Uterus (tissue), 4 donors: ENCODE results near the gene KDM1A. TPM values are rescaled to one million over a fixed set of nuclear protein-coding genes. Genes with fewer than 3 reads are reported as not detected.

Source experiments
- DNase-seq, 2 donors: peaks; one replicate each; pipeline ENCODE4 v3.0.0-alpha.2; 2019 to 2020
- H3K27ac ChIP-seq, 2 donors: fragments of 200-600 bp; sonication (generic); 1 replicate in 1 of 2; 2 replicates in 1 of 2; pipeline ENCODE4 v1.5.1; 2016 to 2018
- H3K27me3 ChIP-seq, 2 donors: fragments of 200-600 bp; sonication (generic); one replicate each; pipeline ENCODE4 v1.5.1; 2018 to 2019; ENCODE audit warnings: control low read depth in 1 of 2
- H3K36me3 ChIP-seq, 2 donors: fragments of 200-600 bp; sonication (generic); one replicate each; pipeline ENCODE4 v1.5.1; 2019; ENCODE audit warnings: control low read depth in 1 of 2
- H3K4me1 ChIP-seq, 2 donors: fragments of 200-600 bp; sonication (generic); one replicate each; pipeline ENCODE4 v1.5.1; 2018 to 2019; ENCODE audit warnings: control low read depth in 1 of 2
- H3K4me3 ChIP-seq, 2 donors: fragments of 200-600 bp; sonication (generic); 1 replicate in 1 of 2; 2 replicates in 1 of 2; pipeline ENCODE4 v1.5.1; 2018 to 2019; ENCODE audit warnings: mild to moderate bottlenecking in 1 of 2
- H3K9me3 ChIP-seq, 2 donors: fragments of 200-600 bp; sonication (generic); one replicate each; pipeline ENCODE4 v1.5.1; 2019; ENCODE audit warnings: control low read depth in 1 of 2
- CTCF ChIP-seq, 4 experiments: fragments of 200-600 bp in 2 of 4; fragments of 450-650 bp in 2 of 4; sonication (generic) in 2 of 4; IDR thresholded peaks; one replicate each; pipeline ENCODE4 v1.5.1; 2016 to 2019; ENCODE audit warnings: antibody characterized with exemption in 4 of 4, mild to moderate bottlenecking in 2 of 4, moderate library complexity in 1 of 4
- POLR2A ChIP-seq, 2 donors: fragments of 450-650 bp; IDR thresholded peaks; one replicate each; pipeline ENCODE4 v1.6.1; 2016; ENCODE audit warnings: antibody characterized with exemption in 2 of 2, mild to moderate bottlenecking in 1 of 2, moderate library complexity in 1 of 2
- intact Hi-C: fragments of 100-400 bp; cut with DNase I; formaldehyde crosslinking; loops from one replicate; pipeline ENCODE4 v1.15.1; 2023; ENCODE audit warnings: low total_unique reads
- total RNA-seq, 4 donors: library from RNA; depleted of rRNA in 3 of 4; stranded (reverse); fragments of >200 nt in 3 of 4; gene quantifications; one replicate each; pipeline versions ENCODE4 v1.1.0 to v1.2.4, GENCODE V29; 2014 to 2023
- donor health status: DM: yes; HTN: yes; CAD: no.

KDM1A gene
- total RNA-seq, 4 donors from 2014 or later: 31.5 to 137 (median 57.3) TPM

- H3K27me3 ChIP-seq: no peaks in the 10 kb centered on the region
- H3K9me3 ChIP-seq: no peaks in the 10 kb centered on the region
- TF ChIP-seq POLR2A (IDR thresholded peaks at IDR 0.05): no peak
- no peak for TF ChIP-seq CTCF (IDR thresholded peaks at IDR 0.05)
- no peak overlapping the region for H3K27ac ChIP-seq
- H3K4me3 ChIP-seq: no peak overlapping the region
- intact Hi-C loops: no loop called here
- H3K36me3 ChIP-seq: no peaks in the 10 kb centered on the region
- DNase-seq: no peak
- no peaks in the 10 kb centered on the region for H3K4me1 ChIP-seq
These were observed 10.1 kb downstream of the KDM1A start for GRCh38 chr1:23029337-23029736.

- no peaks in the 10 kb centered on the region for H3K9me3 ChIP-seq
- H3K4me1 ChIP-seq: no peaks in the 10 kb centered on the region
- no peaks in the 10 kb centered on the region for H3K36me3 ChIP-seq
- no peak for DNase-seq
- TF ChIP-seq POLR2A (IDR thresholded peaks at IDR 0.05): no peak
- no peak for TF ChIP-seq CTCF (IDR thresholded peaks at IDR 0.05)
- intact Hi-C loops: no loop called here
- no peak overlapping the region for H3K4me3 ChIP-seq
- no peaks in the 10 kb centered on the region for H3K27me3 ChIP-seq
- H3K27ac ChIP-seq: no peak overlapping the region
These were observed 16.7 kb downstream of the KDM1A start for GRCh38 chr1:23035823-23036452.

GRCh38 chr1:23037081-23037740 is 17.9 kb downstream of the KDM1A start:
- no peak for DNase-seq
- no peaks in the 10 kb centered on the region for H3K27me3 ChIP-seq
- intact Hi-C loops: no loop called here
- H3K4me1 ChIP-seq: no peaks in the 10 kb centered on the region
- no peaks in the 10 kb centered on the region for H3K36me3 ChIP-seq
- no peak overlapping the region for H3K4me3 ChIP-seq
- no peak overlapping the region for H3K27ac ChIP-seq
- H3K9me3 ChIP-seq: no peaks in the 10 kb centered on the region
- TF ChIP-seq POLR2A (IDR thresholded peaks at IDR 0.05): no peak
- TF ChIP-seq CTCF (IDR thresholded peaks at IDR 0.05): no peak

GRCh38 chr1:23039308-23039826 is 20.1 kb downstream of the KDM1A start:
- Histone ChIP-seq H3K4me1 (no peaks in the 10 kb centered on the region), H3K36me3 (no peaks in the 10 kb centered on the region), H3K27me3 (no peaks in the 10 kb centered on the region), H3K27ac (no peak overlapping the region), H3K9me3 (no peaks in the 10 kb centered on the region), H3K4me3 (no peak overlapping the region)
- intact Hi-C loops: no loop called here
- no peak for DNase-seq
- TF ChIP-seq CTCF (IDR thresholded peaks at IDR 0.05): no peak
- no peak for TF ChIP-seq POLR2A (IDR thresholded peaks at IDR 0.05)

GRCh38 chr1:23040509-23040908 is 21.2 kb downstream of the KDM1A start:
- H3K36me3 ChIP-seq: no peaks in the 10 kb centered on the region
- no peak for DNase-seq
- H3K9me3 ChIP-seq: no peaks in the 10 kb centered on the region
- H3K4me1 ChIP-seq: no peaks in the 10 kb centered on the region
- H3K4me3 ChIP-seq: no peak overlapping the region
- no peak overlapping the region for H3K27ac ChIP-seq
- intact Hi-C loops: no loop called here
- TF ChIP-seq POLR2A (IDR thresholded peaks at IDR 0.05): no peak
- no peak for TF ChIP-seq CTCF (IDR thresholded peaks at IDR 0.05)
- no peaks in the 10 kb centered on the region for H3K27me3 ChIP-seq
